Tibial artery (tissue), 4 donors: Measurements from ENCODE around the gene THBS3.
"Not testable (repeated sequence)": the region's sequence is repeated elsewhere in the genome, so short reads cannot be mapped to it uniquely, and the experiment has no call there.

Experiments used
- DNase-seq, 2 donors: peaks; one replicate each; pipeline ENCODE4 v3.0.0-alpha.2; 2019
- H3K27ac ChIP-seq, 2 donors: fragments of 200-600 bp; sonication (generic) in 1 of 2; 1 replicate in 1 of 2; 2 replicates in 1 of 2; pipeline ENCODE4 v1.5.1; 2018 to 2019; ENCODE audit warnings: mild to moderate bottlenecking in 1 of 2
- H3K27me3 ChIP-seq, 2 donors: fragments of 200-600 bp; sonication (generic) in 1 of 2; one replicate each; pipeline versions ENCODE4 v1.5.1 to v1.6.0; 2016 to 2019
- H3K36me3 ChIP-seq, 3 donors: fragments of 200-600 bp; sonication (generic) in 2 of 3; one replicate each; pipeline ENCODE4 v1.5.1; 2016 to 2019; ENCODE audit warnings: mild to moderate bottlenecking in 2 of 3
- H3K4me1 ChIP-seq, 4 donors: fragments of 200-600 bp; sonication (generic) in 2 of 4; 1 replicate in 3 of 4; 2 replicates in 1 of 4; pipeline ENCODE4 v1.5.1; 2016 to 2019
- H3K4me3 ChIP-seq, 2 donors: fragments of 200-600 bp; sonication (generic) in 1 of 2; 1 replicate in 1 of 2; 2 replicates in 1 of 2; pipeline ENCODE4 v1.5.1; 2018 to 2019; ENCODE audit warnings: mild to moderate bottlenecking in 2 of 2
- H3K9me3 ChIP-seq, 3 donors: fragments of 200-600 bp; sonication (generic) in 1 of 3; one replicate each; pipeline ENCODE4 v1.5.1; 2016 to 2019
- intact Hi-C: fragments of 100-400 bp; cut with DNase I; formaldehyde crosslinking; loops from one replicate; pipeline ENCODE4 v1.15.0; 2023; ENCODE audit warnings: low total_unique reads
- TF ChIP-seq, protein P1 (sequence below), 2 experiments: fragments of 200-600 bp in 1 of 2; fragments of 450-650 bp in 1 of 2; IDR thresholded peaks; one replicate each; pipeline ENCODE4 v1.5.1; 2017 to 2019; ENCODE audit warnings: antibody characterized with exemption in 2 of 2, mild to moderate bottlenecking in 1 of 2, moderate library complexity in 1 of 2

THBS3 gene

GRCh38 chr1:155160128-155160527 is 47.6 kb downstream of the THBS3 start:
- TF ChIP-seq, protein P1, sequence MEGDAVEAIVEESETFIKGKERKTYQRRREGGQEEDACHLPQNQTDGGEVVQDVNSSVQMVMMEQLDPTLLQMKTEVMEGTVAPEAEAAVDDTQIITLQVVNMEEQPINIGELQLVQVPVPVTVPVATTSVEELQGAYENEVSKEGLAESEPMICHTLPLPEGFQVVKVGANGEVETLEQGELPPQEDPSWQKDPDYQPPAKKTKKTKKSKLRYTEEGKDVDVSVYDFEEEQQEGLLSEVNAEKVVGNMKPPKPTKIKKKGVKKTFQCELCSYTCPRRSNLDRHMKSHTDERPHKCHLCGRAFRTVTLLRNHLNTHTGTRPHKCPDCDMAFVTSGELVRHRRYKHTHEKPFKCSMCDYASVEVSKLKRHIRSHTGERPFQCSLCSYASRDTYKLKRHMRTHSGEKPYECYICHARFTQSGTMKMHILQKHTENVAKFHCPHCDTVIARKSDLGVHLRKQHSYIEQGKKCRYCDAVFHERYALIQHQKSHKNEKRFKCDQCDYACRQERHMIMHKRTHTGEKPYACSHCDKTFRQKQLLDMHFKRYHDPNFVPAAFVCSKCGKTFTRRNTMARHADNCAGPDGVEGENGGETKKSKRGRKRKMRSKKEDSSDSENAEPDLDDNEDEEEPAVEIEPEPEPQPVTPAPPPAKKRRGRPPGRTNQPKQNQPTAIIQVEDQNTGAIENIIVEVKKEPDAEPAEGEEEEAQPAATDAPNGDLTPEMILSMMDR (IDR thresholded peaks at IDR 0.05), result no peak
- DNase-seq, result peak in 1 of 2 donors; percentile 37
- intact Hi-C loops, result loop anchor here (2.0 kb wide), 1 partner anchor 59 kb away; no protein-coding TSS in a partner anchor

GRCh38 chr1:155158991-155159390 is 48.7 kb downstream of the THBS3 start:
- intact Hi-C loops, result no loop called here
- Histone ChIP-seq H3K36me3 (no peaks in the 10 kb centered on the region), H3K4me1 (no peaks in the 10 kb centered on the region), H3K4me3 (no peak overlapping the region), H3K27ac (no peak overlapping the region), H3K27me3 (no peaks in the 10 kb centered on the region), H3K9me3 (no peaks in the 10 kb centered on the region)
- DNase-seq, result peak in 1 of 2 donors; percentile 10
- TF ChIP-seq, protein P1 (IDR thresholded peaks at IDR 0.05), result no peak

More at GRCh38 chr1:155160128-155160527, 47.6 kb downstream of the THBS3 start:
- H3K4me1 ChIP-seq, result no peaks in the 10 kb centered on the region
- no peak overlapping the region for H3K4me3 ChIP-seq
- no peaks in the 10 kb centered on the region for H3K27me3 ChIP-seq
- H3K27ac ChIP-seq, result no peak overlapping the region
- no peaks in the 10 kb centered on the region for H3K36me3 ChIP-seq
- no peaks in the 10 kb centered on the region for H3K9me3 ChIP-seq

DNA sequence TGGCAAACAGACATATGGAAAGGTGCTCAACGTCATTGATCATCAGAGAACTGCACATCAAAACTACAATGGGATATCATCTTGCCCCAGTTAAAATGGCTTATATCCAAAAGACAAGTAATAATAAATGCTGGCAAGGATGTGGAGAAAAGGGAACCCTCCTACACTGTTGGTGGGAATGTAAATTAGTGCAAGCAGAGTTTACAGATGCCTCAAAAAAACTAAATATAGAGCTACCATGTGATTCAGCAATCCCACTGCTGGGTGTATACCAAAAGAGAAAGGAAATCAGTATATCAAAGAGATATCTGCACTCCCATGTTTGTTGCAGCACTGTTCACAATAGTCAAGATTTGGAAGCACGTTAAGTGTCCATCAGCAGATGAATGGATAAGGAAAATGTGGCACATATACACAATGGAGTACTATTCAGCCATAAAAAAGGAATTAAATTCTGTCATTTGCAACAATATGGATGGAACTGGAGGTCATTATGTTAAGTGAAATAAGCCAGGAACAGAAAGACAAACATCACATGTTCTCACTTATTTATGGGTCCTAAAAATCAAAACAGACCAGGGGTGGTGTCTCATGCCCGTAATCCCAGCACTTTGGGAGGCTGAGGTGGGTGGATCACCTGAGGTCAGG is 51.6 kb downstream of the THBS3 start:
- intact Hi-C loops, H3K4me1 ChIP-seq, H3K27me3 ChIP-seq, DNase-seq, H3K9me3 ChIP-seq, H3K36me3 ChIP-seq, H3K4me3 ChIP-seq, H3K27ac ChIP-seq: not testable (repeated sequence)
